RWPE1 (cell line): Measurements from ENCODE around the gene BMP6.
"Not testable (repeated sequence)": the region's sequence is repeated elsewhere in the genome, so short reads cannot be mapped to it uniquely, and the experiment has no call there.

Source experiments
- CTCF ChIA-PET: fragments of 350-600 bp; sonication (Branson Sonifier 250); formaldehyde crosslinking; extraction: SDS; loops from one replicate; lab custom pipeline; 2021; lab: Yijun Ruan, JAX
- POLR2A ChIA-PET: fragments of 400-600 bp; formaldehyde crosslinking; extraction: SDS; loops from one replicate; lab custom pipeline; 2020; ENCODE audit warnings: antibody characterized with exemption; ENCODE audit not compliant: low non-redundant PET; lab: Yijun Ruan, JAX
- DNase-seq: peaks from one replicate; pipeline ENCODE4 v3.0.0; 2012; ENCODE audit warnings: low spot score
- H3K27ac ChIP-seq: fragments of 450-650 bp; 2 replicates; pipeline ENCODE4 v1.5.1; 2017
- TF ChIP-seq, protein P1 (sequence below): fragments of 450-650 bp; conservative IDR thresholded peaks from 2 replicates; pipeline ENCODE4 v1.5.1; 2017; ENCODE audit warnings: low read depth, mild to moderate bottlenecking

Gene BMP6

DNA sequence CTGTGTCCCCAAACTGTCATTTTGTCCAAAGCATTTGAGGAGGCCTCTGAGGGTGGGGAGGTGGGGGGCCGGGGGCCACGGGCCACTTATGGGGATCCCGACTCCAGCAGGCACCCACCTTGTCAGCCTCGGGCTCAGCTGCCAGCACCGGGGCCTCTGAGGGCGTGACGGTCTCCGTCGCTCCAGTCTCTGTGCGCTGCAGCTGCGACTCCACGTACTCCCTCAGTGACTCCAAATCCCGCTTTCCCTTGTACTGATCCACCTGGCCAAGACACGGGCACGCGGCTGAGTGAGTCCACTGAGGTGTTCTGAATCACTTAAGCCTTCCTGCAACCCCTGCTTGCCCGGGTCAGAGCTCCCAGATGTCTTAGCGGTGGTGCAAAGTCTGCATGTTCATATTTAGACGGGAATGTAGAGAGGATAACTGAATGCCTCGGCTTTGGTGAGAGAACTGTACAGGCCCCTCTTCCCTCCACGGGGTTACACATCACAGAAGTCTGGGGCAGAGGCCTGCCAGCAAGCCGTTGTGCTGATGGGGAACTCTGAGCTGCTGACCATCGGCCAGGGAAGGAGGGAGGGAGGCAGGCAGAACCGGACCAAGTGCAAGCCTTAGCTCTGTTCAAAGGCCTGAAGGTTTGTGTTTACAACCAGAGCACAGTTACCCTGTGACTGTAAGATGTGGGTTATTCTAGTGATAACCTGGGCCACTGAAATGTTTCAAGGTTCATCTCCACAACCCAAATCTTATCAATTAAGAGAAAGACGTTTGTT lies 162.9 kb downstream of the BMP6 start:
- CTCF ChIA-PET, result no interaction called here
- TF ChIP-seq, protein P1, sequence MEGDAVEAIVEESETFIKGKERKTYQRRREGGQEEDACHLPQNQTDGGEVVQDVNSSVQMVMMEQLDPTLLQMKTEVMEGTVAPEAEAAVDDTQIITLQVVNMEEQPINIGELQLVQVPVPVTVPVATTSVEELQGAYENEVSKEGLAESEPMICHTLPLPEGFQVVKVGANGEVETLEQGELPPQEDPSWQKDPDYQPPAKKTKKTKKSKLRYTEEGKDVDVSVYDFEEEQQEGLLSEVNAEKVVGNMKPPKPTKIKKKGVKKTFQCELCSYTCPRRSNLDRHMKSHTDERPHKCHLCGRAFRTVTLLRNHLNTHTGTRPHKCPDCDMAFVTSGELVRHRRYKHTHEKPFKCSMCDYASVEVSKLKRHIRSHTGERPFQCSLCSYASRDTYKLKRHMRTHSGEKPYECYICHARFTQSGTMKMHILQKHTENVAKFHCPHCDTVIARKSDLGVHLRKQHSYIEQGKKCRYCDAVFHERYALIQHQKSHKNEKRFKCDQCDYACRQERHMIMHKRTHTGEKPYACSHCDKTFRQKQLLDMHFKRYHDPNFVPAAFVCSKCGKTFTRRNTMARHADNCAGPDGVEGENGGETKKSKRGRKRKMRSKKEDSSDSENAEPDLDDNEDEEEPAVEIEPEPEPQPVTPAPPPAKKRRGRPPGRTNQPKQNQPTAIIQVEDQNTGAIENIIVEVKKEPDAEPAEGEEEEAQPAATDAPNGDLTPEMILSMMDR, result no peak
- no peak overlapping the region for H3K27ac ChIP-seq
- POLR2A ChIA-PET, result no interaction called here
- DNase-seq, result no peak

DNA sequence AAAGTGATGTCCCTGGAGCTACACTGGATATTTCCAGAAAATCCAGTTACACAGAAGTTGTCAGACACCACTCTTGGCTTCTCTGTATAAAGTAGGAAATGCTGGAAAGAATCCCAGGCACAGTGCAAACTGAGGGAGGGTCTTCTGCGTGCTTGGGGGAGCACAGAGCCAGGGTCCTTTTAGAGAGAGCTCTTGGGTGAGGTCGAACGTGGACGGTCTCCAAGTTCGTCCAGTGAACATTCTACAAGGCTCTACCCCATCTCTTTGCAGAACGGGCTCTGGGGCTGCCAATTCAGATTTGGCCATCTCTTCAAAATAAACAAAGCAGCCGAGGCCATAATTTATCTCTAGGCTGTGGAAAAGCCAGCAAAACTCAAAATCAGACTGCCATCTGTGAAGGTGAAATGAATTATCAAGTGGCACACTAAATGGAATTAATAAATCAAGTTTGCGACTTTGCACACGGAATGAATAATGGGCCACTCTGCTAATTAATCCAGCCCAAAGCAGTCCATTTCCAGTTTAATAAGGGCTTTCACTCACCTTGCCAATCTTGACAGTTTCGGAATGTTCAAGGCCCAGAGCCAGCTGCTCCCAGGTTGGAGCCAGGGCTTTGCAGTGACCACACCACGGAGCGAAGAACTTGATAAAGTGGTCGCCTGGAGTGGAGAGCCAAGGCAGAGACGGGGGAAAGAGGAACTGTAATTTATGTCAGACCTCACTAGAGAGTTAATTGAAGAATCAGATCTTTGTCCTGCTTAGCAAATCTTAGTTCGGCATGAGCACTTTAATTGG lies 165.4 kb downstream of the BMP6 start:
- POLR2A ChIA-PET, result no interaction called here
- CTCF ChIA-PET, result interaction anchor here (0.6 kb wide), 1 partner anchor 16 kb away, joined by 9 read pairs; no protein-coding TSS in a partner anchor
- no peak overlapping the region for H3K27ac ChIP-seq
- TF ChIP-seq, protein P1, result no peak
- no peak for DNase-seq

DNA sequence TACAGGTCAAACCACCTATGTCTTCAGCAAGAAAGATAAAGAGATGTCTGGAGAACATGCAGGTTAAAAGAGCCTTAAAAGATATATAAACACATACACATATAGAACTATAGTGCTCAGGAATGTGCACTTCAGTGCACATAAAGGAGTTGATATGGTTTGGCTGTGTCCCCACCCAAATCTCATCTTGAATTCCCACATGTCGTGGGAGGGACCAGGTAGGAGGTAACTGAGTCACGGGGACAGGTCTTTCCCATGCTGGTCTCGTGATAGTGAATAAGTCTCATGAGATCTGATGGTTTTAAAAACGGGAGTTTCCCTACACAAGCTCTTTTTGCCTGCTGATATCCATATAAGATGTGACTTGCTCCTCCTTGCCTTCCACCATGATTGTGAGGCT lies 166.5 kb downstream of the BMP6 start:
- H3K27ac ChIP-seq, CTCF ChIA-PET, POLR2A ChIA-PET, DNase-seq: not testable (repeated sequence)

DNA sequence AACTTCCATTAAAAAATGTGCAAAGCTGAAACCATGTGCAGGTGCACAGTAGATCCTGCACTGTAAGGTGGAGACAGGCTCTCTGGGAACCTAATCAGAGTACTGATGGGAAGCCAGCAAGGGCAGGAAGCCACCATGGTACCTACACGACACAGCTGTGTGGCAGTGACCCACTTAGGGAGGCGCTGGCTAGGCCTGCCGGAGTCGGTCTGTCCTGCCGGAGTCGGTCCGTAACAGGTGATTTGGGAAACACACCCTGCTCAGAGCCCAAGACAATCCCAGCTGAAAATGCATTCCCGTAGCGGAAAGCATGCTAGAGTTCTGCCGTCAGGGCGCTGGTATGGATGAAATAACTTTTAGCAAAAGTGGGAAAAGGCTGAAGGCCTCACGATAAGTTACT lies 167.4 kb downstream of the BMP6 start:
- CTCF ChIA-PET, result interaction anchor here (0.6 kb wide), 1 partner anchor 16 kb away, joined by 5 read pairs; no protein-coding TSS in a partner anchor
- DNase-seq, result no peak
- POLR2A ChIA-PET, result no interaction called here
- TF ChIP-seq, protein P1, result no peak
- no peak overlapping the region for H3K27ac ChIP-seq

DNA sequence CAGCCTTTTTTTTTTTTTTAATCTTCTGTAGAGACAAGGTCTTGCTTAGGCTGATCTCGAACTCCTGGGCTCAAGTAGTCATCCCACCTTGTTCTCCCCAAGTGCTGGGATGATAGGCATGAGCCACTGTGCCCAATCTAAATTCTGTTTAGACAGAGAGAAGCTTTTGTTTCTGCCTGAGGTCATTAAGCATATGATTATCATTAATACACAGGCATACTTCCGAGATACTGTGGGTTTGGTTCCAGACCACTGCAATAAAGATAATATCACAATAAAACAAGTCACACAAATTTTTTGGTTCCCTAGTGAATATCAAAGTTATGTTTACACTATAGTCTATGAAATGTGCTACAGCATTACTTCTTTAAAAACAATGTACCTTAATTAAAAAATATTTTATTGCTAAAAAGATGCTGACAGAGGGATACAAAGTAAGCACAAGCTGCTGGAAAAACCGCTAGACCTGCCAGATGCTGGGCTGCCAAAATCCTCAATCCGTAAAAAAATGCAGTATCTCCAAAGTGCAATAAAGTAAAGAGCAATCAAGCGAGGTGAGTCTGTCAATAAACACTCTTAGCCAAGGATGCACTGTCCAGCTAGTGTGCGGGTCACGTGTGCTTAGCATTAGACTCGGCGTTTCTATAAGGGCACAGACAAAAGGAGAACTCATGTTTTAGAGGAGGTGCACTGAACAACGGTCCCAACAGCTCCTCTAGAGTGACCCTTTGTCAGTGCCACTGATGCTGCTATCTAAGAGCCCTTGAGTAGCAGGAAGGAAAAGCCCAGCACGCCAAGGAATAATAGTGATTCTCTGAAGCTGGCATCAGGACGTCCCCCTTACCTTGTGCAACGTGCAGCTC lies 168.6 kb downstream of the BMP6 start:
- DNase-seq, result no peak
- H3K27ac ChIP-seq, result no peak overlapping the region
- TF ChIP-seq, protein P1, result no peak
- CTCF ChIA-PET, result interaction anchor here (0.6 kb wide), 1 partner anchor 15 kb away, joined by 5 read pairs; no protein-coding TSS in a partner anchor
- POLR2A ChIA-PET, result no interaction called here

DNA sequence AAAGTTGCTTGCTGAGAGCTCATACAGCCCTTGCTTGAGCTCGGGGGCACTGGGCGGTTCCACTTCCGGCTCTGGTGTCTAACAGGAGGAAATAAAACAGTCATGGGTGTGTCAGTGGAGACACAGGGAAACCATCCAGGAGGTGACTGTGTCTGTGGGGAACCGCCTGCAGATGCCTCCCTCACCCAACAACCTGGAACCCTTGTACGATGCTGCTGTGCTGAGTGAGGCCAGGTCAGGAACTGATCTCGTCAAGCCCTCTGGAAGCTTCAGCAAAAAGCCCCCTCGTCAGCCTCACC lies 169.2 kb downstream of the BMP6 start:
- ChIA-PET POLR2A (no interaction called here), CTCF (no interaction called here)
- no peak for DNase-seq
- no peak overlapping the region for H3K27ac ChIP-seq
- TF ChIP-seq, protein P1, result no peak
